Activated CD4-positive, alpha-beta T cell treated with anti-CD3 and anti-CD28 coated beads for 24 hours (primary cell): Measurements from ENCODE around the gene ITGAD.

Source experiments
- DNase-seq, 2 donors: peaks; one replicate each; pipeline ENCODE4 v3.0.0-alpha.2; 2020; ENCODE audit warnings: low read depth in 2 of 2

The ITGAD gene

DNA sequence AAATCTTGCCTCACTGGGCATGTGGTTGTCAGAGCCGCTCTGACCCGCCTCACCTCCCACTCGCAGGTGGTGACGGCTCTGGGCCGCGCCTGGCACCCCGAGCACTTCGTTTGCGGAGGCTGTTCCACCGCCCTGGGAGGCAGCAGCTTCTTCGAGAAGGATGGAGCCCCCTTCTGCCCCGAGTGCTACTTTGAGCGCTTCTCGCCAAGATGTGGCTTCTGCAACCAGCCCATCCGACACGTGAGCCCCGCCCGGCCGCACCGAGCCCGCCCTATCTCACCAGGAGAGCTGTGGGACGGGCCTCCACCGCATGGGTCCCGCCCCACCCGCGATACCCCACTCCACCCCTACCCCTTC, 82.8 kb downstream of the ITGAD start:
- no peak for DNase-seq
